Measurements from ENCODE around the gene AHDC1. TPM values are rescaled to one million over a fixed set of nuclear protein-coding genes. Genes with fewer than 3 reads are reported as not detected.

The AHDC1 gene
- total and polyA plus RNA-seq, 7 donors = 6.4 to 65.2 (median 35.9) TPM

DNA sequence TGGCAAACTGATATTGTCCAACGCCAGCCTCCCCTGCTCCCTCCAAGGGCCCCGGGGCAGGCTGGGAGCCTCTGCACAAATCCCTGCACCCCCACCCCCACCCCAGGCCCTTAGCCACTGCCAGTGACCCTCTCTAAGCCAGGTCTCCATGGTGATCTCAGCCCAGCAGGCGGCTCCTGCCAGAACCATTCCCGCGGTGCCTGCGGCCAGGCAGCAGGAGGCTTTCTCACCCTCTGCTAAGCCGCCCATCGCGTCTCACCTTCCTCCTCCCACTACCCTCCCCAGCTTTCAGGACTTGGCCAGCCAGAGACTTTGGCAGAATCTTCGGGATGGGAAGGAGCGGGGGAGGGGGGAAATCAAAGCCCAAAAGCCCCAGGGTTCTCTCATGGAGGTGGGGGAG lies 67.2 kb downstream of the AHDC1 start:
- peak overlapping the region; percentile 95 for H3K27ac ChIP-seq
- peak overlapping the region; percentile 1 for H3K4me3 ChIP-seq
- TF ChIP-seq, protein P1, sequence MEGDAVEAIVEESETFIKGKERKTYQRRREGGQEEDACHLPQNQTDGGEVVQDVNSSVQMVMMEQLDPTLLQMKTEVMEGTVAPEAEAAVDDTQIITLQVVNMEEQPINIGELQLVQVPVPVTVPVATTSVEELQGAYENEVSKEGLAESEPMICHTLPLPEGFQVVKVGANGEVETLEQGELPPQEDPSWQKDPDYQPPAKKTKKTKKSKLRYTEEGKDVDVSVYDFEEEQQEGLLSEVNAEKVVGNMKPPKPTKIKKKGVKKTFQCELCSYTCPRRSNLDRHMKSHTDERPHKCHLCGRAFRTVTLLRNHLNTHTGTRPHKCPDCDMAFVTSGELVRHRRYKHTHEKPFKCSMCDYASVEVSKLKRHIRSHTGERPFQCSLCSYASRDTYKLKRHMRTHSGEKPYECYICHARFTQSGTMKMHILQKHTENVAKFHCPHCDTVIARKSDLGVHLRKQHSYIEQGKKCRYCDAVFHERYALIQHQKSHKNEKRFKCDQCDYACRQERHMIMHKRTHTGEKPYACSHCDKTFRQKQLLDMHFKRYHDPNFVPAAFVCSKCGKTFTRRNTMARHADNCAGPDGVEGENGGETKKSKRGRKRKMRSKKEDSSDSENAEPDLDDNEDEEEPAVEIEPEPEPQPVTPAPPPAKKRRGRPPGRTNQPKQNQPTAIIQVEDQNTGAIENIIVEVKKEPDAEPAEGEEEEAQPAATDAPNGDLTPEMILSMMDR (IDR thresholded peaks at IDR 0.05) = no peak
- DNase-seq (peak in 1 of 2 donors; percentile 81), ATAC-seq (peak; percentile 34 to 69 (median 57))
- 15 to 20% (median 17%) methylated on average over 8 to 11 of the region's 11 CpGs for WGBS, 3 donors
- peaks cover 0 to 29% of the 10 kb centered on the region in 2 donors for H3K36me3 ChIP-seq (ENCODE audit: insufficient read depth in 1 of 2, low read depth in 1 of 2)
- intact Hi-C loops (cut with DNase I) = no loop called here
- H3K4me1 ChIP-seq = peaks cover 61% of the 10 kb centered on the region
- H3K27me3 ChIP-seq (ENCODE audit: insufficient read depth in 3 of 3, low read length in 2 of 3) = no peaks in the 10 kb centered on the region
- no peaks in the 10 kb centered on the region for H3K9me3 ChIP-seq

DNA sequence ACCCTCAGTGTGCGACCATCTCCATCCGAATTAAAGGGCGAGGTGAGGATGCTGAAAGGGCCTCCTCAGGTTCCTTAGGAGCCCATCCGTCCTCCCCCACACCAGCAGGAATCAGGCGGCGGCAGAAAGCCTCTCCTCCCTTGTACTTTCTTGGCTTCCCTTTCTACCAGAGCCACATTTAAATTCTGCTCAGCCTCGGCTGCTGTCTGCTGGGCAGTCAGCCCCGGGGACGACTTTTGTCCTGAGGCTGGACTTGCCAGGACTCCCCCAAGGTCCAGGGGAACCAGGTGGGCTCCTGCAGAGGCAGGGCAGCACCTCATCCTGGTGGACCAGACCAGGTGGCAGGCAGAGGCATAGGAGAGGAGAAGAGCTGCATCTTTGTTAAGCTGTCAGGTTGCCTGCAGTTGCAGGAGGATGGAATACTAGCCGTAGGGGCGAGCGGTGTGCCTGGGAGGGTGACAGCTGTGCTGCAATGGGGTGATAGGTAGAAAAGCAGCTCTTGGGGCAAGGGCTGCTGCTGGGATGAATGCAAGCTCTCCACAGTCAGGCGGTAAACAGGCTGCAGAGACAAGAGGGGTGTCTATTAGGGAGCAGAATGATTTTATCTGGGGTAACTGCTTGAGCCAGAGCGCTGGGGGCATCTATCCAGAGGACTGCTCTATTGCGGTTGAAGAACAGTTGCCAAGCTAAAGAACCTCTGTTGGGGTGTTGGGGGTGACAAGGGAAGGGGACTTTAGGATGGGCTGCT lies 67.8 kb downstream of the AHDC1 start:
- Histone ChIP-seq H3K4me1 (peaks cover 55% of the 10 kb centered on the region), H3K4me3 (peak overlapping the region; percentile 18), H3K36me3 (ENCODE audit: insufficient read depth in 1 of 2, low read depth in 1 of 2) (peaks cover 0 to 29% of the 10 kb centered on the region in 2 donors), H3K27ac (peak overlapping the region; percentile 95), H3K9me3 (no peaks in the 10 kb centered on the region), H3K27me3 (ENCODE audit: insufficient read depth in 3 of 3, low read length in 2 of 3) (no peaks in the 10 kb centered on the region)
- DNase-seq (no peak), ATAC-seq (no peak)
- intact Hi-C loops (cut with DNase I) = no loop called here
- TF ChIP-seq, protein P1 (IDR thresholded peaks at IDR 0.05) = no peak
- 44 to 66% (median 48%) methylated on average over 15 of the region's 15 CpGs for WGBS, 3 donors

- no peaks in the 10 kb centered on the region for H3K27me3 ChIP-seq (ENCODE audit: insufficient read depth in 3 of 3, low read length in 2 of 3)
- H3K9me3 ChIP-seq = no peaks in the 10 kb centered on the region
- DNase-seq (no peak), ATAC-seq (no peak)
- intact Hi-C loops (cut with DNase I) = no loop called here
- peaks cover 47% of the 10 kb centered on the region for H3K4me1 ChIP-seq
- no peak overlapping the region for H3K4me3 ChIP-seq
- peak overlapping the region; percentile 95 for H3K27ac ChIP-seq
- WGBS, 3 donors = 28 to 33% (median 29%) methylated on average over 2 of the region's 2 CpGs
- H3K36me3 ChIP-seq (ENCODE audit: insufficient read depth in 1 of 2, low read depth in 1 of 2) = peaks cover 0 to 29% of the 10 kb centered on the region in 2 donors
- TF ChIP-seq, protein P1 (IDR thresholded peaks at IDR 0.05) = no peak
Measured at GRCh38 chr1:27535386-27535785, 68.6 kb downstream of the AHDC1 start.

DNA sequence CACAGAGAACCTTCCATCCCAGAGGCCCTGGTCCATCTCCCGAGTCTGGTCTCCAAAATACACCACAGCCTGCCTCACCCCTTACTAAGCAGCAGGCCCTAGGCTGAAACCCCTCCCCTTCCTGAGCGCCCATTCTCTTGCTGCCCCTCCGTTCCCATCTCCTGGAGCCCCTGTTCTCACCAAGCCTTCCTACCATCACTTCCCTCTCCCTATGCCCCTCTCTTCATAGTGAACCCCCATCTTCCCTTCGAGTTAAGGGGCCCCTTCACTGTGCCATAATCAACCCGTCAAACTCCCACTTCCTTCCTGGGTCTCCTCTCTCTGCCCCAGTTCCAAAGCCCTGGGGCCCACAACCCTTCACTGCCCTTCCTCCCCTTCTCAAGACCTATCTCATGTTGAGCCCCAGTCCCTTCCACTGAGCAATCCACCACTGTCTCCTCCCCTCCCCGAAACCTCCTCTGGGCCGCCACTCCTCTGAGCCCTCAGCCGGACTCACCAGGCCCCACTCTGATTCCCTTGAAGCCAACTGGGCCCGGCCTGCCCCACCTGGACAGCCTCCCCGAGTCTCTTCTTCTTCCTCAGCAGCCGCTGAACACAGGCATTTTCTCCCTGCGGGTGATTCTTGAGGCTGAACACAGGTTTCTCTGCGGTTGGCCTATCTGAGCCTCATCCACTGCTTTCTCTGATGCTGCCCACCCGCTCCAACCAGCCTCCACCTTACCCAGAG lies 71.8 kb downstream of the AHDC1 start:
- Histone ChIP-seq H3K4me1 (peaks cover 42% of the 10 kb centered on the region), H3K36me3 (ENCODE audit: insufficient read depth in 1 of 2, low read depth in 1 of 2) (peaks cover 0 to 29% of the 10 kb centered on the region in 2 donors), H3K27me3 (ENCODE audit: insufficient read depth in 3 of 3, low read length in 2 of 3) (no peaks in the 10 kb centered on the region), H3K27ac (peak overlapping the region; percentile 43), H3K4me3 (no peak overlapping the region), H3K9me3 (no peaks in the 10 kb centered on the region)
- WGBS, 3 donors = 84 to 87% (median 86%) methylated on average over 14 of the region's 14 CpGs
- ATAC-seq (no peak), DNase-seq (no peak)
- intact Hi-C loops (cut with DNase I) = no loop called here
- TF ChIP-seq, protein P1 (IDR thresholded peaks at IDR 0.05) = no peak
